NCI-H510A treated with DMSO at 0.1 percent for 48 hours (cell line): ENCODE data around the gene TMEM132A.

Experiments
- DNase-seq: peaks from one replicate; lab custom pipeline; 2025; lab: John Stamatoyannopoulos, UW

TMEM132A gene

DNA sequence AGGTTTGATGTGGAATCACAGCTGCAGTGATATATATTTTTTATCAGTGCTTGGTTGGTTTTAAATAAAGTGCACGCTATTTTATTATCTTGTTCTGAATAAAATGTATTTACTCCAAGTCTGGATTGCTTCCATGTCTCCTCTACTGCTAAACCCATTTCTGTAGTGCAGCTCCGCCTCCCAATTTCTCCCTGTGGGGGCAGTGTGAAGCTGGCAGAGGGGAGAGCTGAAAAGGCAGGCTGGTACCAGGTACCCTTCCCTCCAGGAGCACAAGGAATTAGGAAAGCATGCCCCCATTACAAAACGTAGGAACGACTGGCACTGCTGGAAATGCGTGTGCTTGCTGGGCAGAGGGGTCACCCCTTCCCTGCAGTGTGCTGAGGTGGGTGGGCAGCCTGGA lies 934 bp upstream of the TMEM132A start:
- DNase-seq = no peak

DNA sequence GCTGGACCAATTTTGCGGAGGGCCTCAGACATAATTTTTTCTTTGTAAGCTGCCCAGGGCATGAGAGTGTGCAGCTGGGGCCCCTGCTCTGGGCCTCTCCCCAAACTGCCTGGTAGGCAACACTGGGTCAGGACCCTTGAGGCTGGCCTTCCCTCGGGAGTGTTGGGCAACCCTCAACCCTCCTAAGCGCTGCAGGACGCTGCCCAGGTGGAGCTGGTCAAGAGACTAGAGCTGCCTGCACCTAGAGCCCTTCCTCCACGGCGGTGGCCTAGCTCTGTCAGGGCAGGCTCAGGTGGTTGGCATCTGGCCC lies 505 bp upstream of the TMEM132A start:
- no peak for DNase-seq

DNA sequence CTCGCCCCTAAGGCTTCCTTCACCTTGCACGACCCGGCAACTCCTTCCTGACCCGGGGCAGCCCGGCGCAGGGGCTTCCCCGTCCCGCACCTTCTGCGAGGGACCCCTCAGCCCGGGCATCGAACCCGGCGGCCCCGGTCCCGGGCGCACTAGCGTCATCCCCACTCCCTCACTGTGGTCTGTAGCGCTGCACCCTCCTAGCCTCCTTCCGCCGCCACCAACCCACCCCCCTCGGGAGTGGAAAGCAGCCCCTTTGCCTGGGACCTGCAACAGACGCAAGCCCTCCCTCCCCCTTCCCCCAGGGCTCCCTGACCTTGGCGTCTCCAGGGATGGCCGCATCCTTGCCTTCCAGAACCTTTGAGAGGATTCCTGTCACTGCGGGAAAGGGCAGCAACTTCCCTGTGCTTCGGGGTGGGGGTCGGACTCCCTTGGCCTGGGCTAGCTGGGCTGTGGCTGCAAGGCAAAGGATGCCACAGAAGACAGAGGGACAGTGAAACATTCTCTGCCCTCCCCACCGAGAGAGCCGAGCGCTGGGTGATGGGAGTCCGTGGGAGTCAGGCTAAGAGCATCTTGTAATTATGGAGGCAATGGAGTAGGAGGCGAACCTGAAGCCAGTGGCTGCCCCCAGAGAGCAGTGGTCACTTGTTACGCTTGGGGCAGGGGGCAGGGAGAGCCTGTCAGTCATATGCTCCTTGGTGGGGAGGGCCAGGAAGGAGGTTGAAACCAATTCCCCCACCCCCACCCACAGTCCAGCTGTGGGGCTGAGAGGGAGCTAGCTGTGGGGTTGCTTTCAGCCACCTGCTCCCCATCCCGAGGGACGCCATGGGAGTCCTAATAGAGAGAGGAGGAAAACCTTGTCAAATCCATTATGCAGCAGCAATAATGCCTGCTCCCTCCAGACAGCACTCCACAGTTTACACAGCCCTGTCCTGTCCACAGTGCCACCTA lies 920 bp downstream of the TMEM132A start:
- DNase-seq = no peak

DNA sequence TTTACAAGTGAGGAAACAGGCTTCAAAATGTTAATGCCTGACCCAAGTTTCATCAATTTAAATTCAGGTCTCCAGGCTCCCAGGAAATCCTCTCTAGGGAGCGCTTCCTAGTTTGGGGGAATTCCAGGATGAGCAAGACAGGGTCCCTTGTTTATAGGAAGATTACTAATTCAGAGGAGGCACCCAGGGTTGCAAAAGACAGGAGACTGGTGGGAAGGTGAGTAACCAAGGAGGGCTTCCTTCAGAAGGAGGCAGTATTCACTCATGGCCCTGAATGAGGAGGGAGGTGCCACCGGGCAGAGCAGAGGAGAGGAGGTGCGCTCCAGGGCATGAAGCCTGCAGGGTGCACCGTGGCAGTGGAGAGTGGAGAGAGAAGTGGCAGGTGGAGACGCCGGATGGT lies 1.6 kb downstream of the TMEM132A start:
- no peak for DNase-seq

DNA sequence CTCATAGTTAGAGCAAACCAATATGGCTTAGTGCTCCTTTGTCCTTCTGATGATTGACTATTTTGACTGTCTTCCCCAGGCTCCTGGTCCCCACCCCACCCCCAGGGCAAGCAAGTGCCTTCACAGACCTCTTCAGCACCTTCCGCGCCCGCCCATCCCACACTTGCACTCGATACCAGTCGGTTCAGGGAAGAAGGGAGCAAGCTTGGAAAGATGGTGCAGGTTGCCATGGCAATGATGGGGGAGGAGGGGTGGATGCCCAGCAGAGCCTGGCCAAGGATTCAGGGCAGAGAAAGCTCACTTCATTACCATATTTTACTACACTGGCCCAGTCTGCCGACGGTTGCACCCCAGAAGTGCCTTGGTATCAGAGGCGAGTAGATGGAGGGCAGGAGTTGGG lies 2.2 kb downstream of the TMEM132A start:
- DNase-seq = no peak

DNA sequence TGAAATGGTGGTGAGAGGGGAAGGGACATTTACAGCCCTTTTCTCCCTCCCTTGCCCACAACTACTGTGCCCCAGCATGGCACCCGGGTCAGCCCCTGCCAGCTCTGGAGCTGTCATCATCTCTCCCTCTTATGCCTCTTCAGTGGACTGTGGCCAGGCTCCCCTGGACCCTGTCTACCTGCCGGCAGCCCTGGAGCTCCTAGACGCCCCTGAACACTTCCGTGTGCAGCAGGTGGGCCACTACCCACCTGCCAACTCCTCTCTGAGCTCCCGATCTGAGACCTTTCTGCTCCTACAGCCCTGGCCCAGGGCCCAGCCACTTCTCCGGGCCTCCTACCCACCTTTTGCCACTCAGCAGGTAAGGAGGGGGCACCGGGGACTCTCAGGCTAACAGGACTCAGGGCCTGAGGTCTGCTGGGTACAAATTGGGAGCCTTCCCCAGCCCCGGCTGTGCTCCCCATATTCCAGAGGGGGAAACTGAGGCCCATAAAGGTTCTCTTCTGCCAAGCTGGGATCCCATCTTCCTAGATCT lies 2.9 kb downstream of the TMEM132A start:
- DNase-seq = no peak

DNA sequence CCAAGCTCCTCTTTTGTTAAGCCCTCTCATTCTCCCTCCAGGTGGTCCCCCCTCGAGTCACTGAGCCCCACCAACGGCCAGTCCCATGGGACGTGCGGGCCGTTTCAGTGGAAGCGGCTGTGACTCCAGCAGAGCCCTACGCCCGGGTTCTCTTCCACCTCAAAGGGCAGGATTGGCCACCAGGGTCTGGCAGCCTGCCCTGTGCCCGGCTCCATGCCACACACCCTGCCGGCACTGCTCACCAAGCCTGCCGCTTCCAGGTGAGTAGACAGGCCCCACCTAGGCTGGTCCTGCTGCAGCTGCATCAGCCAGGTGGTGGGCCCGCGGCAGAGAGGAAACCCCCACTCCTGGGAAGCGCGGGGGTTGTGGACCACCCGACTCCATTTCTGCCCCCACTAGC lies 3.3 kb downstream of the TMEM132A start:
- no peak for DNase-seq

DNA sequence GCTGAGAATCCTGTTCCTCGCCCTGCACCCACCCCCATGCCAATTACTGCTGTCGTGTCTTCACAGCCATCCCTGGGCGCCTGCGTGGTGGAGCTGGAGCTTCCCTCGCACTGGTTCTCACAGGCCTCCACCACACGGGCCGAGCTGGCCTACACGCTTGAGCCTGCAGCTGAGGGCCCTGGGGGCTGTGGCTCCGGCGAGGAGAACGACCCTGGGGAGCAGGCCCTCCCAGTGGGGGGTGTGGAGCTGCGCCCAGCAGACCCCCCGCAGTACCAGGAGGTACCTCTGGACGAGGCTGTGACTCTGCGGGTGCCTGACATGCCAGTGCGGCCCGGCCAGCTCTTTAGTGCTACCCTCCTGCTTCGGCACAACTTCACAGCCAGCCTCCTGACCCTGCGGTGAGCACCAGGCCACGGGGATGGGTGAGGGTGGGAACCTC lies 4.3 kb downstream of the TMEM132A start:
- no peak for DNase-seq

DNA sequence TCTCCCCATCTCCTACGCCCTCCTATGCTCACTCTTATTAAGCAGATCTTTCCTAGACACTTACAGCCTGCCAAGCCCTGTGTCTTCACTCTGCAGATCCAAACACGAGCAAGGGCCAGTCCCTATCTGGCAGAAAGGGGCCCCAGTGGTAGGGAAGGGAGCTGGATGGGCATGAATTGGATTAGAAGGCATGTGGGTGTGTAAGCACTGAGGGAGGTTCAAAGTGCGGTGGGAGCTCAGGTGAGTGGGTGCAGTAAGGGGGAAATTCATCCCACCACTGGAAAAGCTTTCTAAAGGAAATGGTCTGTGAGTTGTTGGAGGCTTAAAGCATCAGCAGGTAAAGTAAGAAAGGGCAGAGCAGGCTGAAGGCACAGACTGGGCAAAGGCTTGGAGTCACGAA lies 5.5 kb downstream of the TMEM132A start:
- no peak for DNase-seq

DNA sequence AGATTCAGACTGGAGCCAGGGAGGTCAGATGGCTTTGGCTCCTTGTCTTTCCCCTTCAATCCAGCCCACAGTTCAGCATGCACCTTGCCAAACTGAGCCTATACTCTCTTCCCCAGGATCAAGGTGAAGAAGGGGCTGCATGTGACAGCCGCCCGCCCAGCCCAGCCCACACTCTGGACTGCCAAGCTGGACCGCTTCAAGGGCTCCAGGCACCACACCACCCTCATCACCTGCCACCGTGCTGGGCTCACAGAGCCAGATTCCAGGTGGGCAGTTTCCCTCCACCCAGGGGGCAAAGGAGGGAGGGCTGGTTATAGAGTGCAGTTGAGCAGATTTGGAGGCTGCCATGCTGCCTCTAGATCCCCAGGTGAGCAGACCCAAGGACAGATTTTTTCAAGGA lies 6.1 kb downstream of the TMEM132A start:
- DNase-seq = no peak

DNA sequence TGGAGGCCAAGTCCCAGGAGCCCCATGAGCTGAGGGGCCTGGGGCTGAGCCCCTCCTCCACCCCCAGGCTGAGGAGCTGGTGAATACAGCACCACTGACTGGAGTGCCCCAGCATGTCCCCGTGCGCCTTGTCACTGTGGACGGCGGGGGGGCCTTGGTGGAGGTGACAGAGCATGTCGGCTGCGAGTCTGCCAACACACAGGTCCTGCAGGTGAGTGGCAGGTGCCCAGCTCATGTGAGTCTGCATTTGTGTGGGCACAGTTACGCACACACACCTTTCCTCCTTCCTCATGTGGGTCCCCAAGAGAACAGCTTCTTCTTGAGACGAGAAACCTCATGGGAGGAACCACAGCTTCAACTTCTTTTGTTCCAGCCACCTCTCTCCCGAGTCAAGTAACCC lies 7.7 kb downstream of the TMEM132A start:
- no peak for DNase-seq

DNA sequence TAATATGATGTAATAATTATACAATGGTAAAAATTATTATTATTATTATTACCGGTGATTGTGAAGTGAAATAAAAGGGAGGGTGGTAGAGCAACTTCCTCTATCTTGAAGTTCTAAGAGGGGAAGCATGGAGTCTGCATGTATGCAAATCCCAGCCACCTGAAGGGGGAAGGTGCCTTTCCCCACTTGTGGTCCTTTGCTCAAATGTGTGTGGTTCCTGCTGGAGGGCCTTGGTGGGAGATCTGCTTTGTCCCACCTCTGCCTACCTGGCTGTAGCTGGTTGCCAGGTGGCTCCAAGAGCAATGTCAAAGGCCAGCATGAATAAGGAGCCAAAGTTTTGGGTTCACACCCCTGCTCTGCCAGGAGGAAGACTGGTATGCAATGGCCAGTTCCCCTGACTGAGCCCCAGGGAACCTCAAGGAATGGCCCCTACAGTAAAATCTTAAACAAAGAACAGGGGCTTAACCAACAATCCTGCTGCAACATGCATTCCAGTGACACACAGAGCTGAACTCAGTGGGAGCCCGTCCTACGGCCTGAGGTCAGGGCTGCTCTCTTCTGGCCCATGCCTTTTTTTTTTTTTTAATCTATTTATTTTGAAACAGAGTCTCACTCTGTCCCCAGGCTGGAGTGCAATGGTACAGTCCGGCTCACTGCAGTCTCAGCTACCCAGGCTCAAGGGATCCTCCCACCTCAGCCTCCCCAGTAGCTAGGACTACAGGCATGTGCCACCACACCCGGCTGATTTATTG lies 8.5 kb downstream of the TMEM132A start:
- no peak for DNase-seq

DNA sequence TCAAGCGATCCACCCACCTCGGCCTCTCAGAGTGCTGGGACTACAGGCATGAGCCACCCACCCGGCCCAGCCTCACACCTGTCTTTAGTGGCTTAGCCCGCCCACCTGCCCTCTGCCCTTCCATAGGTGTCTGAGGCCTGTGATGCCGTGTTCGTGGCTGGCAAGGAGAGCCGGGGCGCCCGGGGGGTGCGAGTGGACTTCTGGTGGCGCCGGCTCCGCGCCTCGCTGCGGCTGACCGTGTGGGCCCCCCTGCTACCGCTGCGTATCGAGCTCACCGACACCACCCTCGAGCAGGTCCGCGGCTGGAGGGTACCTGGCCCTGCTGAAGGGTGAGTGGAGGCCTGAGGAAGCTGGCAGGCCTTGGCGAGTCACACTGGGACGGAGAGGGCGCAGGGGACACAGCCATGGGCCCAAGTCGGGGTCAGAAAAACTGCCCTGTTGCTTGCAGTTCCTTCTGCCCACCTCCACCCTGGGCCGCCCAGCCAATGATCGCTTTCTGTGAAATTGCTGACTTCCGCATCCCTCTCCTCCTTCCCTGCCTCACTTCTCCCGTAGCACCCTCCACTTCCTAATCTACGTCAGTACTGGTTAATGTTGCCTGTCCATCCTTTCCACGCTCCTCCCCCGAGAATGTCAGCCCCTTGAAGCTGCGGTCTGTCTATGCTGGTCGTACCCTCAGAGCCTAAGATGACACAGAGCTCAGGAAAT lies 9.3 kb downstream of the TMEM132A start:
- no peak for DNase-seq

DNA sequence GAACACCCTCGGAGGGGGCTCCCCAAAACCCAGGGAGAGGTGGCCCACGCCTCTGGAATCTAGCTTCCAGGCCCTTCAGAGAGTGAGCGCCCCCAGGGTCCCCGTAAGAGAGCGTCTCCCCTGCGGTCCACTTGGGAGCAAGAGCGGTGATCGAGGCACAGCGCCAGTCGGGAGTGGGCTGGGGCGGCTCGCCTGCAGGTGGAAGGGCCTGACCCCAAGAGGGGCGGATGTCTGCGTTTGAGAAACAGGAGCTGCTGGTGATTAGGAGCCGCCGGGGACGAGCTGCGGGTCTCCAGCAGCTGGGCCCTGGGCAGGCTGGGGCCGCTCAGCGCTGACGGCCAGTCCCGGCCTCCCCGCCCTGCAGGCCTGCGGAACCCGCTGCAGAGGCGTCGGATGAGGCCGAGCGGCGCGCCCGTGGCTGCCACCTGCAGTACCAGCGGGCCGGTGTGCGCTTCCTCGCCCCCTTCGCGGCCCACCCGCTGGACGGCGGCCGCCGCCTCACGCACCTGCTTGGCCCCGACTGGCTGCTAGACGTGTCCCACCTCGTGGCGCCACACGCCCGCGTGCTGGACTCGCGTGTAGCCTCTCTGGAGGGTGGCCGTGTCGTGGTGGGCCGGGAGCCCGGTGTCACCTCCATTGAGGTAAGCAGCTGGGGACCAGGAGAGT lies 10.0 kb downstream of the TMEM132A start:
- DNase-seq = no peak

DNA sequence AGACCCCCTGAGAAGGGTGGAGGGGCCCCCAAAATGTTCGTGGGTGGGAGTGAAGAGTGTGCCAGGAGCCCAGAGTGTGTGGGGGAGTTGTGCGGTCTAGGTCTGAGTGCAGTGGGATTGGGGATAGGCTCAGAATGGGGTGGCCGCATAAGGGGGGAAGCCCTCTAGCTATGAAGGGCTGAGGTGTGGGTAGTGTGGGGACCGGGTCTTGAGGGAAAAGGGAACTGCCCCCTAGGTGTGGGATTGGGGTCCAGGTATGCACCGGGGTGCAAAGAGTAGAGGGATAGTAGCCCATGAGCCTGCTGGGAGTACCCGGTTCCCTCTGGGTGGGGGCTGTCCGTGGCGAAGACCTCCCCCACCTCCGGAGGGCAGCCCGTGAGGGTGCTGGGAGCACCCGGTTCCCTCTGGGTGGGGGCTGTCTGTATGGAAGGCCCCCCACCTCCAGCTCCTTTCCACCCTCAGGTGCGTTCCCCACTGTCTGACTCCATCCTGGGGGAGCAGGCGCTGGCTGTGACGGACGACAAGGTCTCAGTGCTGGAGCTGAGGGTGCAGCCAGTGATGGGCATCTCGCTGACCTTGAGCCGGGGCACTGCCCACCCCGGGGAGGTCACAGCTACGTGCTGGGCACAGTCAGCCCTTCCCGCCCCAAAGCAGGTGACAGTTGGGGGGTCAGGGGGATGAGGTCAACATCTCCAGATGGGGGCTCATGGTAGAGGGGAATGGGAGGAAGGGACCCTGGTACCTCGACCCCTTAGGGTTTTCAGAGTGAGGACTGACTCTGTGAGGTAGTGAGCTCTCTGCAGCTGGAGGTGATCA lies 10.7 kb downstream of the TMEM132A start:
- no peak for DNase-seq

DNA sequence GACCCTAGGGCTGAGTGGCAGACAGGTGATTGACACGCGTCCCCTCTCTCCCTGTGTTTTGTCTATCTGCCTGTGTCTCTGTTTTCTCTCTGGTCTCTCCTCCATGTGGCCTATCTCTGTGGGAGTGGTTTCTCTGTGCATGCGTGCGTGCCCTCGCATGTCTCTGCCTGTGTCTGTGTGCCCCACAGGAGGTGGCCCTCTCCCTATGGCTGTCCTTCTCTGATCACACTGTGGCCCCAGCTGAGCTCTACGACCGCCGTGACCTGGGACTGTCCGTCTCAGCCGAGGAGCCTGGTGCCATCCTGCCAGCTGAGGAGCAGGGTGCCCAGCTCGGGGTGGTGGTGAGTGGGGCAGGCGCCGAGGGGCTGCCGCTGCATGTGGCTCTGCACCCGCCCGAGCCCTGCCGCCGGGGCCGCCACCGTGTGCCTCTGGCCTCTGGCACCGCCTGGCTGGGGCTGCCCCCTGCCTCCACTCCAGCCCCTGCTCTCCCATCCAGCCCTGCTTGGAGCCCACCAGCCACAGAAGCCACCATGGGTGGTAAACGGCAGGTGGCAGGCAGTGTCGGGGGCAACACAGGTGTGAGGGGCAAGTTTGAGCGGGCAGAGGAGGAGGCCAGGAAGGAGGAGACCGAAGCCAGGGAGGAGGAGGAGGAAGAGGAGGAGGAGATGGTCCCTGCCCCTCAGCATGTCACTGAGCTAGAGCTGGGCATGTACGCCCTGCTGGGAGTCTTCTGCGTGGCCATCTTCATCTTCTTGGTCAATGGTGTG lies 11.6 kb downstream of the TMEM132A start:
- DNase-seq = no peak

DNA sequence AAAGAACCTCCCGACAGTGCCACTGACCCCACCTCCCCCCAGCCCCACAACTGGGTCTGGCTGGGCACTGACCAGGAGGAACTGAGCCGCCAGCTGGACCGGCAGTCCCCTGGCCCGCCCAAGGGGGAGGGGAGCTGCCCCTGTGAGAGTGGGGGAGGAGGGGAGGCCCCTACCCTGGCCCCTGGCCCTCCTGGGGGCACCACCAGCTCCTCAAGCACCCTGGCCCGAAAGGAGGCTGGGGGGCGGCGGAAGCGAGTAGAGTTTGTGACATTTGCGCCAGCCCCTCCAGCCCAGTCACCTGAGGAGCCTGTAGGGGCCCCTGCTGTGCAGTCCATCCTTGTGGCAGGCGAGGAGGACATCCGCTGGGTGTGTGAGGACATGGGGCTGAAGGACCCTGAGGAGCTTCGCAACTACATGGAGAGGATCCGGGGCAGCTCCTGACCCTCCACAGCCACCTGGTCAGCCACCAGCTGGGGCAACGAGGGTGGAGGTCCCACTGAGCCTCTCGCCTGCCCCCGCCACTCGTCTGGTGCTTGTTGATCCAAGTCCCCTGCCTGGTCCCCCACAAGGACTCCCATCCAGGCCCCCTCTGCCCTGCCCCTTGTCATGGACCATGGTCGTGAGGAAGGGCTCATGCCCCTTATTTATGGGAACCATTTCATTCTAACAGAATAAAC lies 12.3 kb downstream of the TMEM132A start:
- DNase-seq = no peak

DNA sequence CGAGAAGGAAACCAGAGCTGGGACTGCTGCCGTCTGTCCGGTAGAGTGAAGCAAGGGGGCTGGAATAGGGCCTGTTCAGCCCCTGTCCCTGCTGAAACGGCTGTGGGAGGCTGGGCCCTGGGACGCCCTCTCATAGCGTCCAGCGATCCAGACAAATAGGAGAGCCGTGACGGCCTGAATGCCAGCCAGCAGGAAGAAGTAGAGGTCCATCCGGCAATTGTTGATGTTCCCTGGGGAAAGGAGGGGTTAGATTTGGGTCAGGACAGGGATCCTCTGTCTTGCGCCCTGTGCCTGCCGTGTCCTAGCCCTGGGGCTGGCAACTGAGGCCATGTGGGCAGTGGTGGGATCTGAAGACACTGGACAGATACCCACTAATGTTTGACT lies 12.9 kb downstream of the TMEM132A start:
- no peak for DNase-seq

DNA sequence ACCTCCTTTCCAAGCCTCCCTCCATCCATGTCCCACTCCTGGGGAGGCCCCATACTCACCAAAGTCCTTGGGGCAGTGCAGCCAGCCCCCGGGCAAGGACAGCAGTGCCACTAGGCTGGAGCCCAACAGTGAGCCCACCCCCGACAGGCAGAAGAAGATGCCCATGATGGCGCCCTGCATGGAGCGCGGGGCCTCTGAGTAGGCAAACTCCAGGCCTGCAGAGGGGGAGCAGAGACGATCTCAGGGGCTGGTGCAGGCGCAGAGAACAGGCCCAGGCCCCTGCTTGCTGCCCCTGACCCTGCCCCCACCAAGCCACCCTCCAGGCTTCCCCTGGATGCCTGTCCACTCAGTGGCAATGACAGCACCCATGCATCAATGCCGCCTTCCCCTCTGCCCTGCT lies 13.6 kb downstream of the TMEM132A start:
- no peak for DNase-seq

DNA sequence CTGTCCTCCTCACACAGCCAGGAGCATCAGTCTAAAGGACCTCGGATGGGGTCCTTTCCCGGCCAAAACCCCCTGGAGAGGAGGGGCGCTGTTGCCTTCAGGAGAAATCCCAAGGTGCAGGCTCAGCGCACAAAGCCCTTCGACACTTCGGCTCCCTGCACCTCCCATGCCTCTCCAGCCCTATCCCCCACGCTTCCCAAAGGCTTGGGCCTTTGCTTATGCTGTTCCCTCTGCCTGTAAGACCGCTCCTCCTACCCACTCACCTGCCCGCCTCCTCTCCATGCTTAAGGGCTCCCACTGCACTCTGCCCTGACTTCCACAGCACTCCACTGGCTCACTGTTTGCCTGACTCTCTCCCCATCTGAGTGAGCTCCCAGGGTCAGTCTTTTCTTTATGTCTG lies 14.2 kb downstream of the TMEM132A start:
- no peak for DNase-seq
